ENCODE data around the gene FECH.

Gene FECH

DNA sequence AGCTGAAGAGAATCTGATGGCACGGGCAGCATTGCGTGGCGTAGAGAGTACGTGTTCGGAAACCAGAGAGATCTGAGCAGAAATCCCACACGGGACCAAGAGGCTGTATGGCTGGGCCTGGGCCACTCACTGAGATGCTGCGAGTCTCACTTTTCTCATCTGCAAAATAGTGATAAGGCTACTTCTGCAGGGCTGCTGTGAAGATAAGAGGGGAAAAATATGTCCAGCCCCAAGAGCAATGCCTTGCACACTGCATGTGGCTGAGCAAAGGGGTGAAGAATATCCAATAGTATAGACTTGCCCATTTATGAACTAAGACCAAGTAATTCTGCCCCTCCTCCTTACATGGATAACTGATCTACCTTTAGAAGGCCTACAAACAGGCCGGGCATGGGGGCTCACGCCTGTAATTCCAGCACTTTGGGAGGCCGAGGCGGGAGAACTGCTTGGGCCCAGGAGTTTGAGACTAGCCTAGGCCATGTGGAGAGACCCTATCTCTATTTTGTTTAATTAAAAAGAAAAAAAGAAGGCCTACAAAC, 3.1 kb downstream of the FECH start:
- peaks cover 0 to 41% (median 22%) of the 10 kb centered on the region in 4 experiments for H3K4me1 ChIP-seq (ENCODE audit: control extremely low read depth in 1 of 4, control insufficient read depth in 4 of 4, insufficient read depth in 4 of 4, low read length in 3 of 4)
- H3K27ac ChIP-seq (ENCODE audit: insufficient read depth in 1 of 2, low read depth in 1 of 2, low read length in 2 of 2, poor library complexity in 1 of 2, severe bottlenecking in 2 of 2), result peak overlapping the region in 1 of 2 experiments; percentile 59
- H3K36me3 ChIP-seq (ENCODE audit: control insufficient read depth in 4 of 4, insufficient read depth in 4 of 4, low read length in 3 of 4), result peaks cover 0 to 23% (median 6%) of the 10 kb centered on the region in 4 experiments
- WGBS (ENCODE audit: insufficient coverage), result 73% methylated on average over 7 of the region's 11 CpGs
- DNase-seq, result peak; percentile 51 to 78 (median 63)
- no peaks in the 10 kb centered on the region for H3K9me3 ChIP-seq (ENCODE audit: control extremely low read depth in 1 of 5, control insufficient read depth in 4 of 5, insufficient read depth in 2 of 5, low read depth in 1 of 5, low read length in 4 of 5)
- no peak overlapping the region for H3K4me3 ChIP-seq (ENCODE audit: control insufficient read depth in 1 of 7, extremely low read depth in 1 of 7, insufficient read depth in 4 of 7, low read depth in 2 of 7, low read length in 6 of 7)
- no peaks in the 10 kb centered on the region for H3K27me3 ChIP-seq (replicated peaks in 2 of 5; ENCODE audit: control insufficient read depth in 4 of 5, insufficient read depth in 5 of 5, low read length in 4 of 5)
- CTCF ChIA-PET, result no interaction called here
- POLR2A ChIA-PET, result no interaction called here

DNA sequence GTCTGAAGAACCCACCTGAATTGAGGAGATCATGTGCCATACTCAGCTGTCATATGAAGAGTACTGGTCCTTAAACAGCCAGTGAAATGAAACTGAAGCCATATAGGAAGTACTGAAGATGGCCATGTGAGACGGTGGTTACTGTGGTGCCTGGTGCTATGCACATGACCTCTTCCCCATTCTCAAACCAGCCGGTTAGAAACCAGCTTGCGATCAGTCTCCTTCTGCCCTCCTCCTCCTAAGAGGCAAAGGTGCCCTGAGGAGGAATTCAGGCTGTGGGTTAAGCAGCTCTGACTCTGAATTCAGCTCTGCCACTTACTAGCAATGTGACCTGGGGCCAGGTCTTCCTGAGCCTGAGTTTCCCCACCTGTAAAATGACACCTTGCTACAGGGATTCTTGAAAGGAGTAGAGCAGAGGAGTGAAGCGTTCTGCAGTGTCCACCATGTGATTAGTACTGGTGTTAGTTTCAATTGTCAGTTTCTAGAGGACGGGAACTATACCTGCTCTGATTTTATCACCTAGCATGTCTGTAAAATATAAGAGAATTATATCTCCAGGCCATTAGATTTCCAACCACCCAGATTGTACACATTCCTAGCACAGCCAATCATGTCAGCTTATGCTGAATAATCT, 5.1 kb downstream of the FECH start:
- no peak overlapping the region for H3K27ac ChIP-seq (ENCODE audit: insufficient read depth in 1 of 2, low read depth in 1 of 2, low read length in 2 of 2, poor library complexity in 1 of 2, severe bottlenecking in 2 of 2)

DNA sequence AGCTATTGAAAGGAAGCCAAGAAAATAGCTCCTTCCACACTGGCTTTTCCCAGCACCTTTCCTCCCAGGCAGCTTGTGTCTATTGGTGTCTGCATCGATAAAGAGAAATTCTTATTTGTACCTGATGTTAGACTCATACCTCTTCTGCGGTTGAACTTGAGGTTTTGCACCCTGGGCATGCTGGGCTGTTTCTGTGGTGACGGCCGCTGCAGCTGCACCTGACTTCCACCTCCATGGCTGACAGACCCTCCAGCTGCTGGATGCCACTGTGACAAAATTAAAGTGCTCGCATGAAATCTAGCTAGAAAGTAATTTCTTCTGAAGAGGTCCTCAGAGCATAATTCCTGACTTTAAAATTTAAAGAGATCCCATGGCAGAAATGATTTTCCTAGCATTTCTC, 6.6 kb downstream of the FECH start:
- no peak for DNase-seq
- Histone ChIP-seq H3K9me3 (ENCODE audit: control extremely low read depth in 1 of 5, control insufficient read depth in 4 of 5, insufficient read depth in 2 of 5, low read depth in 1 of 5, low read length in 4 of 5) (no peaks in the 10 kb centered on the region), H3K4me1 (ENCODE audit: control extremely low read depth in 1 of 4, control insufficient read depth in 4 of 4, insufficient read depth in 4 of 4, low read length in 3 of 4) (peaks cover 0 to 24% (median 11%) of the 10 kb centered on the region in 4 experiments), H3K4me3 (ENCODE audit: control insufficient read depth in 1 of 7, extremely low read depth in 1 of 7, insufficient read depth in 4 of 7, low read depth in 2 of 7, low read length in 6 of 7) (no peak overlapping the region), H3K27me3 (replicated peaks in 2 of 5; ENCODE audit: control insufficient read depth in 4 of 5, insufficient read depth in 5 of 5, low read length in 4 of 5) (no peaks in the 10 kb centered on the region), H3K27ac (ENCODE audit: insufficient read depth in 1 of 2, low read depth in 1 of 2, low read length in 2 of 2, poor library complexity in 1 of 2, severe bottlenecking in 2 of 2) (no peak overlapping the region), H3K36me3 (ENCODE audit: control insufficient read depth in 4 of 4, insufficient read depth in 4 of 4, low read length in 3 of 4) (peaks cover 5 to 50% (median 27%) of the 10 kb centered on the region in 4 experiments)
- POLR2A ChIA-PET, result no interaction called here
- CTCF ChIA-PET, result interaction anchor here (1.9 to 2.0 kb wide), 2 partner anchors 15 to 17 kb away, joined by 5 to 9 read pairs; no protein-coding TSS in a partner anchor
- WGBS (ENCODE audit: insufficient coverage), result 90% methylated on average over 5 of the region's 5 CpGs

More for the DNA sequence above, 5.1 kb downstream of the FECH start:
- H3K9me3 ChIP-seq (ENCODE audit: control extremely low read depth in 1 of 5, control insufficient read depth in 4 of 5, insufficient read depth in 2 of 5, low read depth in 1 of 5, low read length in 4 of 5), result no peaks in the 10 kb centered on the region
- H3K4me1 ChIP-seq (ENCODE audit: control extremely low read depth in 1 of 4, control insufficient read depth in 4 of 4, insufficient read depth in 4 of 4, low read length in 3 of 4), result peaks cover 0 to 36% (median 21%) of the 10 kb centered on the region in 4 experiments
- H3K27me3 ChIP-seq (replicated peaks in 2 of 5; ENCODE audit: control insufficient read depth in 4 of 5, insufficient read depth in 5 of 5, low read length in 4 of 5), result no peaks in the 10 kb centered on the region
- peak overlapping the region in 1 of 7 experiments; percentile 16 for H3K4me3 ChIP-seq (ENCODE audit: control insufficient read depth in 1 of 7, extremely low read depth in 1 of 7, insufficient read depth in 4 of 7, low read depth in 2 of 7, low read length in 6 of 7)
- WGBS (ENCODE audit: insufficient coverage), result 0% methylated on average over 1 of the region's 5 CpGs
- DNase-seq, result peak; percentile 52 to 91 (median 89)
- peaks cover 3 to 36% (median 21%) of the 10 kb centered on the region in 4 experiments for H3K36me3 ChIP-seq (ENCODE audit: control insufficient read depth in 4 of 4, insufficient read depth in 4 of 4, low read length in 3 of 4)
- POLR2A ChIA-PET, result no interaction called here
- CTCF ChIA-PET, result interaction anchor here (0.6 to 2.0 kb wide), 3 partner anchors 12 to 166 kb away, joined by 3 to 5 read pairs (median 3); no protein-coding TSS in a partner anchor

DNA sequence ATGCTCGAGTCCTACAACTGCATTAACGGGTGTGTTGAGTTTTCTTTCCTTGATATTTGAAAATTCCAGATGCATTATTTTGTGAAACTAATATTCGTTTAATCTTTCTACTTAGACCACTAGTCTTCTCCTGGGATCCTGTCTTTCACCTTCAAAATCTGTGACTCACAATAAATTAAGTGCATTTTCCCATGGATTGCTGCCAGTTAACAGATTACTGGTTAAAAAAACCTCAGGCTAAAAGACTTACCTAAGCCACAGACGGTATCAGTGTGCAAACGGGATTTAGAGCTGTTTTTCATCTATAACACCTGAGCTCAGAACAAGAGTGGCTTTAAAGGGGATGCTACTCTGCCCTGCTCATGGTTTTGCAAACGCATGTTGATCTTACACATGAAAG, 10.2 kb downstream of the FECH start:
- ChIA-PET POLR2A (no interaction called here), CTCF (interaction anchor here (0.9 kb wide), 1 partner anchor 15 kb away, joined by 5 read pairs; no protein-coding TSS in a partner anchor)
- H3K36me3 ChIP-seq (ENCODE audit: control insufficient read depth in 4 of 4, insufficient read depth in 4 of 4, low read length in 3 of 4), result peaks cover 5 to 70% (median 44%) of the 10 kb centered on the region in 4 experiments
- H3K4me1 ChIP-seq (ENCODE audit: control extremely low read depth in 1 of 4, control insufficient read depth in 4 of 4, insufficient read depth in 4 of 4, low read length in 3 of 4), result peaks cover 0 to 10% (median 6%) of the 10 kb centered on the region in 4 experiments
- no peaks in the 10 kb centered on the region for H3K27me3 ChIP-seq (replicated peaks in 2 of 5; ENCODE audit: control insufficient read depth in 4 of 5, insufficient read depth in 5 of 5, low read length in 4 of 5)
- 100% methylated on average over 3 of the region's 6 CpGs for WGBS (ENCODE audit: insufficient coverage)
- DNase-seq, result no peak
- H3K4me3 ChIP-seq (ENCODE audit: control insufficient read depth in 1 of 7, extremely low read depth in 1 of 7, insufficient read depth in 4 of 7, low read depth in 2 of 7, low read length in 6 of 7), result no peak overlapping the region
- H3K27ac ChIP-seq (ENCODE audit: insufficient read depth in 1 of 2, low read depth in 1 of 2, low read length in 2 of 2, poor library complexity in 1 of 2, severe bottlenecking in 2 of 2), result no peak overlapping the region
- H3K9me3 ChIP-seq (ENCODE audit: control extremely low read depth in 1 of 5, control insufficient read depth in 4 of 5, insufficient read depth in 2 of 5, low read depth in 1 of 5, low read length in 4 of 5), result no peaks in the 10 kb centered on the region

DNA sequence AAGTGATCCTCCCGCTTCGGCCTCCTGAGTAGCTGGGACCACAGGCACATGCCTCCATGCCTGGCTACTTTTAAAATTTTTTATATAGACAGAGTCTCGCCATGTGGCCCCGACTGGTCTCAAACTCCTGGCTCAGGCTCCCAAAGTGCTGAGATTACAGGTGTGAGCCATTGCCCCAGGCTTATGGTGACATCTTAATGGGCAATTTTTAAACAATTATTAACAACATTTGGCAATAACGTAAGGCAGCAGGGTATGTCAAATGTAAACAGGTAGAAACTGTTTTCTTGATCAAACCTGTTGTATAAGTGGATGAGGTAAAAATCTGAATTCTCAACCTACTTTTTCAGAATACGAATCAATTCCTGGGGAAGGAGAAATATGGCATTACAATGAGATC, 11.0 kb downstream of the FECH start:
- CTCF ChIA-PET, result no interaction called here
- peaks cover 0 to 2% (median 0%) of the 10 kb centered on the region in 4 experiments for H3K4me1 ChIP-seq (ENCODE audit: control extremely low read depth in 1 of 4, control insufficient read depth in 4 of 4, insufficient read depth in 4 of 4, low read length in 3 of 4)
- H3K36me3 ChIP-seq (ENCODE audit: control insufficient read depth in 4 of 4, insufficient read depth in 4 of 4, low read length in 3 of 4), result peaks cover 5 to 71% (median 49%) of the 10 kb centered on the region in 4 experiments
- no peak overlapping the region for H3K4me3 ChIP-seq (ENCODE audit: control insufficient read depth in 1 of 7, extremely low read depth in 1 of 7, insufficient read depth in 4 of 7, low read depth in 2 of 7, low read length in 6 of 7)
- H3K27me3 ChIP-seq (replicated peaks in 2 of 5; ENCODE audit: control insufficient read depth in 4 of 5, insufficient read depth in 5 of 5, low read length in 4 of 5), result no peaks in the 10 kb centered on the region
- DNase-seq, result no peak
- WGBS (ENCODE audit: insufficient coverage), result 75% methylated on average over 4 of the region's 6 CpGs
- POLR2A ChIA-PET, result no interaction called here
- H3K27ac ChIP-seq (ENCODE audit: insufficient read depth in 1 of 2, low read depth in 1 of 2, low read length in 2 of 2, poor library complexity in 1 of 2, severe bottlenecking in 2 of 2), result no peak overlapping the region
- no peaks in the 10 kb centered on the region for H3K9me3 ChIP-seq (ENCODE audit: control extremely low read depth in 1 of 5, control insufficient read depth in 4 of 5, insufficient read depth in 2 of 5, low read depth in 1 of 5, low read length in 4 of 5)

DNA sequence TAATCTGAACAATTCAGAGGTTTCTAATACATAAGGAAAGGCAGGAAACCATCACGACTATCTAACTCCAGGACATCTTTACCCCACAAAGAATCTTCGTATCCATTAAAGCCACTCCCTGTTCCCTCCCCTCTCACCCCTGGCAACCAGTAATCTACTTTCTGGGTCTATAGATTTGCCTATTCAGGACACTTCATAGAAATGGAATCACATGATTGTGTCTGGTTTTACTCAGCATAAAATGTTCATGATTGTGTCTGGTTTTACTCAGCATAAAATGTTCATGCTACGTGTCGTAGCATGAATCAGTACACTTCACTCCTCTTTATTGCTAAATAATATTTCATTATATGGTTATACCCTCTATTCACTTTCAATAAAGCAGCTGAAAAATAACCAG, 11.6 kb downstream of the FECH start:
- Histone ChIP-seq H3K9me3 (ENCODE audit: control extremely low read depth in 1 of 5, control insufficient read depth in 4 of 5, insufficient read depth in 2 of 5, low read depth in 1 of 5, low read length in 4 of 5) (no peaks in the 10 kb centered on the region), H3K4me1 (ENCODE audit: control extremely low read depth in 1 of 4, control insufficient read depth in 4 of 4, insufficient read depth in 4 of 4, low read length in 3 of 4) (no peaks in the 10 kb centered on the region), H3K27me3 (replicated peaks in 2 of 5; ENCODE audit: control insufficient read depth in 4 of 5, insufficient read depth in 5 of 5, low read length in 4 of 5) (no peaks in the 10 kb centered on the region), H3K4me3 (ENCODE audit: control insufficient read depth in 1 of 7, extremely low read depth in 1 of 7, insufficient read depth in 4 of 7, low read depth in 2 of 7, low read length in 6 of 7) (no peak overlapping the region), H3K36me3 (ENCODE audit: control insufficient read depth in 4 of 4, insufficient read depth in 4 of 4, low read length in 3 of 4) (peaks cover 8 to 72% (median 53%) of the 10 kb centered on the region in 4 experiments), H3K27ac (ENCODE audit: insufficient read depth in 1 of 2, low read depth in 1 of 2, low read length in 2 of 2, poor library complexity in 1 of 2, severe bottlenecking in 2 of 2) (no peak overlapping the region)
- 43% methylated on average over 2 of the region's 4 CpGs for WGBS (ENCODE audit: insufficient coverage)
- ChIA-PET CTCF (no interaction called here), POLR2A (no interaction called here)
- DNase-seq, result no peak

DNA sequence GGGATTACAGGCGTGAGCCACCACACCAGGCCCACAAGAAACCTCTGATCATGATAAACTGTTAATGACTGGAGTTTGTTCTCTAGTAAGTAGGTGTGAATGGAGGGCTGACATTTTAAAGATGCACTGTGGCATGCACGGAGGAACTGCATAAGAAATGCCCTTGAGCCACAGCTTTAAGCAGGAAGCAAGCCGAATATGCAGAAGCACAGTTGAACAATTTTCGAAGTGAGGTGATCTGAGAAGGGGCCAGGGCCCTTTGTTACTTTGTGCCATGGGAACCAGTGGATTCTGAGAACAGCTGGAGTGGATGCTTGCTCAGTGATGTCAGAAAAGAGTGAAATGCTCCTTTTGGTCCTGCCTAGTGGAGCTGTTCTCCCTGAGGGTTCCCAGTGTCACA, 16.3 kb downstream of the FECH start:
- no peak overlapping the region for H3K4me3 ChIP-seq (ENCODE audit: control insufficient read depth in 1 of 7, extremely low read depth in 1 of 7, insufficient read depth in 4 of 7, low read depth in 2 of 7, low read length in 6 of 7)
- DNase-seq, result no peak
- no peaks in the 10 kb centered on the region for H3K9me3 ChIP-seq (ENCODE audit: control extremely low read depth in 1 of 5, control insufficient read depth in 4 of 5, insufficient read depth in 2 of 5, low read depth in 1 of 5, low read length in 4 of 5)
- ChIA-PET CTCF (interaction anchor here (0.7 to 2.0 kb wide), 3 partner anchors 8 to 1194 kb away, joined by 3 to 12 read pairs (median 8); no protein-coding TSS in a partner anchor), POLR2A (no interaction called here)
- H3K27ac ChIP-seq (ENCODE audit: insufficient read depth in 1 of 2, low read depth in 1 of 2, low read length in 2 of 2, poor library complexity in 1 of 2, severe bottlenecking in 2 of 2), result no peak overlapping the region
- peaks cover 8 to 79% (median 54%) of the 10 kb centered on the region in 4 experiments for H3K36me3 ChIP-seq (ENCODE audit: control insufficient read depth in 4 of 4, insufficient read depth in 4 of 4, low read length in 3 of 4)
- WGBS (ENCODE audit: insufficient coverage), result 91% methylated on average over 4 of the region's 4 CpGs
- H3K27me3 ChIP-seq (replicated peaks in 2 of 5; ENCODE audit: control insufficient read depth in 4 of 5, insufficient read depth in 5 of 5, low read length in 4 of 5), result no peaks in the 10 kb centered on the region
- H3K4me1 ChIP-seq (ENCODE audit: control extremely low read depth in 1 of 4, control insufficient read depth in 4 of 4, insufficient read depth in 4 of 4, low read length in 3 of 4), result peaks cover 0 to 3% (median 0%) of the 10 kb centered on the region in 4 experiments
